DOHH2 (cell line): ENCODE results near the gene LPGAT1.
"Not testable (repeated sequence)": the region's sequence is repeated elsewhere in the genome, so short reads cannot be mapped to it uniquely, and the experiment has no call there.

Experiments
- H3F3A ChIP-seq: fragments of 200-600 bp; sonication (generic), shearing (Covaris generic); 2 replicates; pipeline ENCODE4 v1.6.0; 2016; ENCODE audit warnings: antibody characterized with exemption, mild to moderate bottlenecking; ENCODE audit not compliant: control insufficient read depth, insufficient read depth
- H3K27ac ChIP-seq: fragments of 200-600 bp; sonication (generic); 2 replicates; pipeline ENCODE4 v1.5.1; 2014; ENCODE audit warnings: low read depth, mild to moderate bottlenecking, low read length, moderate library complexity
- H3K27me3 ChIP-seq: fragments of 200-600 bp; sonication (generic); 2 replicates; pipeline ENCODE4 v1.6.1; 2014; ENCODE audit warnings: mild to moderate bottlenecking, low read length, mixed read lengths; ENCODE audit not compliant: control insufficient read depth
- H3K36me3 ChIP-seq: fragments of 200-600 bp; sonication (generic); 2 replicates; pipeline ENCODE4 v1.6.1; 2014; ENCODE audit warnings: mild to moderate bottlenecking, low read length, moderate library complexity, mixed read lengths; ENCODE audit not compliant: control insufficient read depth
- H3K4me1 ChIP-seq: fragments of 200-600 bp; sonication (generic); 2 replicates; pipeline ENCODE4 v1.6.1; 2014; ENCODE audit warnings: mild to moderate bottlenecking, low read length, mixed read lengths; ENCODE audit not compliant: control insufficient read depth
- H3K4me2 ChIP-seq: fragments of 200-600 bp; sonication (generic); 2 replicates; pipeline ENCODE4 v1.6.0; 2014; ENCODE audit warnings: mild to moderate bottlenecking, low read length, moderate library complexity
- H3K4me3 ChIP-seq: fragments of 200-600 bp; sonication (generic); 2 replicates; pipeline ENCODE4 v1.5.1; 2014; ENCODE audit warnings: mild to moderate bottlenecking, low read length, mixed read lengths
- H3K79me2 ChIP-seq: fragments of 200-600 bp; sonication (generic); 2 replicates; pipeline ENCODE4 v1.6.1; 2014; ENCODE audit warnings: mild to moderate bottlenecking, low read length, mixed read lengths; ENCODE audit not compliant: control insufficient read depth
- H3K9me2 ChIP-seq: fragments of 200-600 bp; sonication (generic); replicated peaks from 2 replicates; pipeline ENCODE4 v1.6.1; 2014; ENCODE audit warnings: mild to moderate bottlenecking, low read length, mixed read lengths; ENCODE audit not compliant: control insufficient read depth
- H3K9me3 ChIP-seq: fragments of 200-600 bp; sonication (generic); 2 replicates; pipeline ENCODE4 v1.6.1; 2014; ENCODE audit warnings: antibody characterized with exemption, low read length, mixed read lengths; ENCODE audit not compliant: control insufficient read depth, insufficient read depth
- H4K20me1 ChIP-seq: fragments of 200-600 bp; sonication (generic); 2 replicates; pipeline ENCODE4 v1.6.0; 2014; ENCODE audit warnings: low read depth, mild to moderate bottlenecking, antibody characterized with exemption, low read length, moderate library complexity; ENCODE audit not compliant: control insufficient read depth, insufficient read depth
- EZH2phosphoT487 ChIP-seq: fragments of 200-600 bp; sonication (generic); IDR thresholded peaks from 2 replicates; pipeline ENCODE4 v1.6.1; 2017; ENCODE audit warnings: borderline replicate concordance, mild to moderate bottlenecking, antibody characterized with exemption, low read length, moderate library complexity, mixed read lengths
- TF ChIP-seq, protein P1 (sequence below): fragments of 200-600 bp; sonication (generic); IDR thresholded peaks from one replicate; pipeline ENCODE4 v1.5.1; 2014; ENCODE audit warnings: antibody characterized with exemption, mild to moderate bottlenecking, low read depth, low read length; ENCODE audit not compliant: poor library complexity, severe bottlenecking

The LPGAT1 gene

DNA sequence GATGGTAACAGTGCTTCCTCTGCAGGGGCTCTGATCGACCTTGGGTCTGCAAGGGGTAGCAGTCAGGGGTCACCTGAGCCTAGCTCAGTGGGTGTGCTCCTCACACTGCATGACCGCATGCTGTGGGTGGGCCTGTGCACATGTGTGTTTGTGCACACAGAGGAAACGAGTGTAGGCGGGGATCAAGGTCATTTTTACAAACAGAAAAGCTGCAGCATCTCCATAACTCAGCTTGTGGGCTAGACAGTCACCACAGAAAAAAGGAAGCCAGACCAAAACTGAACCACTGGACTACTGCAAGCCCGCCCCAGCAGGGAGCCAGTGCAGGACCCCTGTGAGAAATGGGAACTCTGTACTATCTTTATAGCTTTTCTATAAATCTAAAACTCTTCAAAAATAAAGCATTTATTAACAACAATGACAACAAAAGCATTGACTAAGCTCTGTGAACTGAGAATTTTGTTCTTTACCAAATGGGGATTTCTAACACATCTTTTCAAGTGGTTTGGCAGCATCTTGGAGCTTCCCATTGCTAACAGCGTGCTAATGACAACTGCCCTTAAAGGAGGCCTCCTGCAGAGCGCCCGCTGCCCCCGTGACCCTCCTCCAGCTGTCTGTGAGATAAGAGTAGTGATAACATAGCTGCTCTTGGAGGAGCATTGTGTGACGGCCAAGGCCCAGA, 135.3 kb downstream of the LPGAT1 start:
- Histone ChIP-seq H3K27me3 (peaks cover 27% of the 10 kb centered on the region), H3K27ac (no peak overlapping the region), H3K4me2 (no peak overlapping the region)

DNA sequence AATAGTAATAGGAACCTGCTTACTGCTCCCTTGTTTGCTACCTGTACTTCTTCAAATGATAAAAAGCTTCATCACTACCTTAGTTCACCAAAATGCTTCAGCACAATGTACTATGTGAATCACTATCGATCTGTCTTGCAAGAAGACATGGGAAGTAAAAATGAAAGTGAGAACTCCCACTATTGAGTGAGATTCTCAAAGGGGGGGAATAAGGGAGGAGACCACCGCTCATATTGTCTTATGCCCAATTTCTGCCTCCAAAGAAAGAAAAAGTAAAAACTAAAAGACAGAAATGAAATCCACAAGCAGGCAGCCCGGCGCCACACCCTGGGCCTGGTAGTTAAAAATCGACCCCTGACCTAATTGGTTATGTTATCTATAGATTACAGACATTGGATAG, 136.7 kb downstream of the LPGAT1 start:
- Histone ChIP-seq H3K4me1 (peaks cover 24% of the 10 kb centered on the region), H3K27me3 (peaks cover 18% of the 10 kb centered on the region)
- H3K9me3 ChIP-seq, H3K4me2 ChIP-seq, H3K9me2 ChIP-seq, H3K4me3 ChIP-seq, H3K27ac ChIP-seq, H3F3A ChIP-seq, H3K36me3 ChIP-seq, H3K79me2 ChIP-seq, H4K20me1 ChIP-seq: not testable (repeated sequence)

More for the DNA sequence above, 135.3 kb downstream of the LPGAT1 start:
- H3K9me2 ChIP-seq = no peaks in the 10 kb centered on the region
- no peak overlapping the region for H3K4me3 ChIP-seq
- peaks cover 26% of the 10 kb centered on the region for H3K4me1 ChIP-seq
- H4K20me1 ChIP-seq = peaks cover 10% of the 10 kb centered on the region; the same call in 1 of the 2 replicates
- no peak for TF ChIP-seq EZH2phosphoT487
- TF ChIP-seq, protein P1, sequence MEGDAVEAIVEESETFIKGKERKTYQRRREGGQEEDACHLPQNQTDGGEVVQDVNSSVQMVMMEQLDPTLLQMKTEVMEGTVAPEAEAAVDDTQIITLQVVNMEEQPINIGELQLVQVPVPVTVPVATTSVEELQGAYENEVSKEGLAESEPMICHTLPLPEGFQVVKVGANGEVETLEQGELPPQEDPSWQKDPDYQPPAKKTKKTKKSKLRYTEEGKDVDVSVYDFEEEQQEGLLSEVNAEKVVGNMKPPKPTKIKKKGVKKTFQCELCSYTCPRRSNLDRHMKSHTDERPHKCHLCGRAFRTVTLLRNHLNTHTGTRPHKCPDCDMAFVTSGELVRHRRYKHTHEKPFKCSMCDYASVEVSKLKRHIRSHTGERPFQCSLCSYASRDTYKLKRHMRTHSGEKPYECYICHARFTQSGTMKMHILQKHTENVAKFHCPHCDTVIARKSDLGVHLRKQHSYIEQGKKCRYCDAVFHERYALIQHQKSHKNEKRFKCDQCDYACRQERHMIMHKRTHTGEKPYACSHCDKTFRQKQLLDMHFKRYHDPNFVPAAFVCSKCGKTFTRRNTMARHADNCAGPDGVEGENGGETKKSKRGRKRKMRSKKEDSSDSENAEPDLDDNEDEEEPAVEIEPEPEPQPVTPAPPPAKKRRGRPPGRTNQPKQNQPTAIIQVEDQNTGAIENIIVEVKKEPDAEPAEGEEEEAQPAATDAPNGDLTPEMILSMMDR = no peak
- no peaks in the 10 kb centered on the region for H3K9me3 ChIP-seq
- no peaks in the 10 kb centered on the region for H3K79me2 ChIP-seq
- H3F3A ChIP-seq = no peaks in the 10 kb centered on the region
- no peaks in the 10 kb centered on the region for H3K36me3 ChIP-seq
